ENCODE measurements around the gene SOX13. TPM values are rescaled to one million over a fixed set of nuclear protein-coding genes. Genes with fewer than 3 reads are reported as not detected.
A peak's percentile ranks its signal among the peaks of the same experiment; 100 is the strongest.
"Not testable (repeated sequence)": the region's sequence is repeated elsewhere in the genome, so short reads cannot be mapped to it uniquely, and the experiment has no call there.

The SOX13 gene
- polyA plus RNA-seq, 1 donor from 2014 or later = 0.33 TPM

GRCh38 chr1:204088596-204088995 lies 15.7 kb downstream of the SOX13 start:
- Mint-ChIP-seq H3K36me3 (no peaks in the 10 kb centered on the region), H3K9me3 (no peaks in the 10 kb centered on the region), H3K27ac (no peak overlapping the region), H3K4me3 (no peak overlapping the region), H3K27me3 (no peaks in the 10 kb centered on the region), H3K4me1 (no peaks in the 10 kb centered on the region)

GRCh38 chr1:204089044-204089751 lies 16.3 kb downstream of the SOX13 start:
- Mint-ChIP-seq H3K4me1 (no peaks in the 10 kb centered on the region), H3K9me3 (no peaks in the 10 kb centered on the region)

GRCh38 chr1:204090132-204090531 lies 17.2 kb downstream of the SOX13 start:
- not testable (repeated sequence) for H3K27ac Mint-ChIP-seq, H3K4me3 Mint-ChIP-seq, H3K4me1 Mint-ChIP-seq, H3K36me3 Mint-ChIP-seq, H3K9me3 Mint-ChIP-seq, H3K27me3 Mint-ChIP-seq

More at GRCh38 chr1:204089044-204089751, 16.3 kb downstream of the SOX13 start:
- Mint-ChIP-seq H3K36me3 (no peaks in the 10 kb centered on the region), H3K27ac (no peak overlapping the region), H3K27me3 (no peaks in the 10 kb centered on the region), H3K4me3 (no peak overlapping the region)

- H3K27ac Mint-ChIP-seq = peak overlapping the region in 2 of 3 donors; percentile 8 to 78
- no peaks in the 10 kb centered on the region for H3K27me3 Mint-ChIP-seq
- H3K9me3 Mint-ChIP-seq = no peaks in the 10 kb centered on the region
- no peaks in the 10 kb centered on the region for H3K4me1 Mint-ChIP-seq
- no peaks in the 10 kb centered on the region for H3K36me3 Mint-ChIP-seq
- no peak overlapping the region for H3K4me3 Mint-ChIP-seq
Measured at GRCh38 chr1:204091066-204091465, 18.2 kb downstream of the SOX13 start.

- Mint-ChIP-seq H3K27me3 (no peaks in the 10 kb centered on the region), H3K4me1 (no peaks in the 10 kb centered on the region), H3K9me3 (no peaks in the 10 kb centered on the region), H3K27ac (no peak overlapping the region), H3K36me3 (no peaks in the 10 kb centered on the region), H3K4me3 (no peak overlapping the region)
Measured at GRCh38 chr1:204091787-204092312, 18.9 kb downstream of the SOX13 start.

- no peaks in the 10 kb centered on the region for H3K4me1 Mint-ChIP-seq
- no peak overlapping the region for H3K27ac Mint-ChIP-seq
- H3K36me3 Mint-ChIP-seq = no peaks in the 10 kb centered on the region
- no peaks in the 10 kb centered on the region for H3K27me3 Mint-ChIP-seq
- no peak overlapping the region for H3K4me3 Mint-ChIP-seq
- H3K9me3 Mint-ChIP-seq = no peaks in the 10 kb centered on the region
Measured at GRCh38 chr1:204092632-204093420, 19.9 kb downstream of the SOX13 start.

- Mint-ChIP-seq H3K4me3 (no peak overlapping the region), H3K9me3 (no peaks in the 10 kb centered on the region), H3K27ac (no peak overlapping the region), H3K27me3 (no peaks in the 10 kb centered on the region), H3K4me1 (no peaks in the 10 kb centered on the region), H3K36me3 (no peaks in the 10 kb centered on the region)
Measured at GRCh38 chr1:204093421-204093717, 20.5 kb downstream of the SOX13 start.

GRCh38 chr1:204093781-204094180 lies 20.9 kb downstream of the SOX13 start:
- no peaks in the 10 kb centered on the region for H3K4me1 Mint-ChIP-seq
- H3K36me3 Mint-ChIP-seq = no peaks in the 10 kb centered on the region
- no peaks in the 10 kb centered on the region for H3K9me3 Mint-ChIP-seq
- H3K27me3 Mint-ChIP-seq = no peaks in the 10 kb centered on the region
- H3K27ac Mint-ChIP-seq = no peak overlapping the region
- no peak overlapping the region for H3K4me3 Mint-ChIP-seq

GRCh38 chr1:204094313-204094729 lies 21.4 kb downstream of the SOX13 start:
- Mint-ChIP-seq H3K4me3 (no peak overlapping the region), H3K4me1 (no peaks in the 10 kb centered on the region), H3K27ac (no peak overlapping the region), H3K27me3 (no peaks in the 10 kb centered on the region), H3K36me3 (no peaks in the 10 kb centered on the region), H3K9me3 (no peaks in the 10 kb centered on the region)

GRCh38 chr1:204094856-204095634 lies 22.1 kb downstream of the SOX13 start:
- H3K4me3 Mint-ChIP-seq = no peak overlapping the region
- H3K27me3 Mint-ChIP-seq = no peaks in the 10 kb centered on the region
- H3K9me3 Mint-ChIP-seq = no peaks in the 10 kb centered on the region
- H3K36me3 Mint-ChIP-seq = no peaks in the 10 kb centered on the region
- no peak overlapping the region for H3K27ac Mint-ChIP-seq
- H3K4me1 Mint-ChIP-seq = no peaks in the 10 kb centered on the region

- H3K36me3 Mint-ChIP-seq = no peaks in the 10 kb centered on the region
- peaks cover 3% of the 10 kb centered on the region for H3K27me3 Mint-ChIP-seq
- H3K9me3 Mint-ChIP-seq = no peaks in the 10 kb centered on the region
- H3K27ac Mint-ChIP-seq = peak overlapping the region in 1 of 3 donors; percentile 25
- peaks cover 1 to 9% (median 2%) of the 10 kb centered on the region in 3 donors for H3K4me1 Mint-ChIP-seq
- no peak overlapping the region for H3K4me3 Mint-ChIP-seq
Measured at GRCh38 chr1:204096931-204097330, 24.0 kb downstream of the SOX13 start.

GRCh38 chr1:204098683-204099082 lies 25.8 kb downstream of the SOX13 start:
- no peaks in the 10 kb centered on the region for H3K36me3 Mint-ChIP-seq
- peaks cover 16 to 18% (median 16%) of the 10 kb centered on the region in 3 donors for H3K4me1 Mint-ChIP-seq
- H3K9me3 Mint-ChIP-seq = no peaks in the 10 kb centered on the region
- H3K4me3 Mint-ChIP-seq = no peak overlapping the region
- peaks cover 3% of the 10 kb centered on the region for H3K27me3 Mint-ChIP-seq
- no peak overlapping the region for H3K27ac Mint-ChIP-seq

GRCh38 chr1:204099754-204100153 lies 26.8 kb downstream of the SOX13 start:
- H3K27me3 Mint-ChIP-seq, H3K27ac Mint-ChIP-seq, H3K36me3 Mint-ChIP-seq, H3K9me3 Mint-ChIP-seq, H3K4me3 Mint-ChIP-seq: not testable (repeated sequence)
- H3K4me1 Mint-ChIP-seq = peaks cover 20 to 25% (median 21%) of the 10 kb centered on the region in 3 donors

- Mint-ChIP-seq H3K4me1 (peaks cover 23 to 28% (median 24%) of the 10 kb centered on the region in 3 donors), H3K9me3 (no peaks in the 10 kb centered on the region), H3K4me3 (peak overlapping the region in 2 of 4 donors; percentile 83 to 87), H3K27me3 (peaks cover 3% of the 10 kb centered on the region), H3K27ac (peak overlapping the region in 1 of 3 donors; percentile 50), H3K36me3 (no peaks in the 10 kb centered on the region)
Measured at GRCh38 chr1:204102029-204102611, 29.2 kb downstream of the SOX13 start.

Measured in IgD-negative memory B cell (primary cell).